HL-60 (cell line): ENCODE results near the gene CARD19.

Experiments used
- DNase-seq, 2 experiments: peaks; one replicate each; pipeline ENCODE4 v3.0.0-alpha.2; 2010 to 2020; ENCODE audit warnings: low read depth in 1 of 2, low spot score in 1 of 2
- H3K27ac ChIP-seq: fragments of 250-450 bp; sonication (Bioruptor Pico); replicated peaks from 2 replicates; pipeline ENCODE4 v1.5.1; 2020; ENCODE audit warnings: mild to moderate bottlenecking, moderate library complexity
- H3K27me3 ChIP-seq: fragments of 250-450 bp; sonication (Bioruptor Pico); 2 replicates; pipeline ENCODE4 v1.5.1; 2021; ENCODE audit warnings: mild to moderate bottlenecking, moderate library complexity; ENCODE audit not compliant: insufficient read depth, poor library complexity, severe bottlenecking
- H3K4me3 ChIP-seq: replicated peaks from 2 replicates; pipeline ENCODE4 v1.5.1; 2011; ENCODE audit warnings: mild to moderate bottlenecking, control low read depth, low read length; ENCODE audit not compliant: insufficient read depth
- CTCF ChIP-seq: IDR thresholded peaks from one replicate; pipeline ENCODE4 v1.5.1; 2011; ENCODE audit warnings: low read length, control low read depth, inconsistent platforms; ENCODE audit not compliant: insufficient read depth
- GABPA ChIP-seq: IDR thresholded peaks from 2 replicates; pipeline ENCODE4 v1.6.1; 2012; ENCODE audit warnings: low read depth
- POLR2AphosphoS5 ChIP-seq: IDR thresholded peaks from 2 replicates; pipeline ENCODE4 v1.6.1; 2012; ENCODE audit warnings: low read depth
- REST ChIP-seq: IDR thresholded peaks from 2 replicates; pipeline ENCODE4 v1.6.1; 2012; ENCODE audit warnings: low read depth; ENCODE audit not compliant: insufficient replicate concordance
- SPI1 ChIP-seq: IDR thresholded peaks from 2 replicates; pipeline ENCODE4 v1.6.1; 2012; ENCODE audit warnings: low read depth, mild to moderate bottlenecking, borderline replicate concordance

CARD19 gene

GRCh38 chr9:93054758-93055704, 41.0 kb upstream of the CARD19 start:
- peak in 1 of 2 experiments; percentile 65 for DNase-seq
- no peaks in the 10 kb centered on the region for H3K27me3 ChIP-seq
- TF ChIP-seq GABPA (no peak), SPI1 (no peak), CTCF (no peak), POLR2AphosphoS5 (no peak), REST (no peak)
- H3K4me3 ChIP-seq, result no peak overlapping the region
- peak overlapping the region; percentile 42 for H3K27ac ChIP-seq

GRCh38 chr9:93057042-93057702, 38.8 kb upstream of the CARD19 start:
- Histone ChIP-seq H3K27ac (no peak overlapping the region), H3K27me3 (no peaks in the 10 kb centered on the region), H3K4me3 (no peak overlapping the region)
- no peak for TF ChIP-seq CTCF
- TF ChIP-seq GABPA, result no peak
- TF ChIP-seq REST, result no peak
- TF ChIP-seq POLR2AphosphoS5, result no peak
- TF ChIP-seq SPI1, result no peak
- DNase-seq, result no peak

- TF ChIP-seq REST (no peak), SPI1 (no peak), GABPA (no peak), CTCF (no peak), POLR2AphosphoS5 (no peak)
- H3K27me3 ChIP-seq, result no peaks in the 10 kb centered on the region
- no peak for DNase-seq
- no peak overlapping the region for H3K4me3 ChIP-seq
- peak overlapping the region; percentile 46 for H3K27ac ChIP-seq
Observed at GRCh38 chr9:93057703-93058354, 38.2 kb upstream of the CARD19 start.
